ENCODE measurements around the gene PRKCE. TPM values are rescaled to one million over a fixed set of nuclear protein-coding genes. Genes with fewer than 3 reads are reported as not detected.

Gene PRKCE
- polyA plus RNA-seq, 3 donors, result 1.3 to 7.7 (median 2.3) TPM

- Histone ChIP-seq H3K4me3 (replicated peaks in 1 of 3; ENCODE audit: low read depth in 2 of 3, low read length in 3 of 3) (no peak overlapping the region), H2AFZ (ENCODE audit: insufficient read depth, low read depth, low read length, poor library complexity, severe bottlenecking) (no peak overlapping the region), H3K27me3 (ENCODE audit: control insufficient read depth in 2 of 2, insufficient read depth in 2 of 2, low read length in 2 of 2) (no peaks in the 10 kb centered on the region), H3K79me2 (ENCODE audit: insufficient read depth, low read length) (no peaks in the 10 kb centered on the region), H4K20me1 (ENCODE audit: insufficient read depth, low read length) (no peaks in the 10 kb centered on the region), H3K9ac (ENCODE audit: insufficient read depth, low read length, poor library complexity, severe bottlenecking) (no peak overlapping the region), H3K4me2 (replicated peaks; ENCODE audit: extremely low read depth, low read length, poor library complexity, severe bottlenecking) (no peak overlapping the region), H3K27ac (ENCODE audit: low read depth in 1 of 2, low read length in 2 of 2) (no peak overlapping the region), H3K36me3 (replicated peaks in 1 of 2; ENCODE audit: control insufficient read depth in 1 of 2, insufficient read depth in 2 of 2, low read length in 2 of 2) (no peaks in the 10 kb centered on the region), H3K9me3 (replicated peaks in 1 of 2; ENCODE audit: control insufficient read depth in 1 of 2, insufficient read depth in 1 of 2, low read length in 2 of 2) (peaks cover 0 to 2% of the 10 kb centered on the region in 2 donors), H3K4me1 (ENCODE audit: control insufficient read depth in 1 of 2, insufficient read depth in 2 of 2, low read length in 2 of 2) (peaks cover 0 to 7% of the 10 kb centered on the region in 2 donors)
- WGBS (ENCODE audit: insufficient coverage), result 100% methylated on average over 1 of the region's 1 CpG
- Mint-ChIP-seq H3K27ac (no peak overlapping the region), H3K9me3 (peaks cover 4 to 15% (median 7%) of the 10 kb centered on the region in 7 donors), H3K27me3 (ENCODE audit: low read depth in 3 of 3) (peaks cover 0 to 2% (median 0%) of the 10 kb centered on the region in 3 donors), H3K36me3 (peaks cover 26 to 39% of the 10 kb centered on the region in 2 donors), H3K4me3 (no peak overlapping the region), H3K4me1 (peaks cover 8% of the 10 kb centered on the region)
- TF ChIP-seq CTCF (IDR thresholded peaks at IDR 0.05), result no peak
- DNase-seq, result no peak
- intact Hi-C loops (cut with micrococcal nuclease), result no loop called here
Measured at GRCh38 chr2:46098621-46099062, 447.2 kb downstream of the PRKCE start.

GRCh38 chr2:46101557-46102220 is 450.2 kb downstream of the PRKCE start:
- H3K36me3 Mint-ChIP-seq, result peaks cover 35 to 44% of the 10 kb centered on the region in 2 donors
- no peak for TF ChIP-seq CTCF (IDR thresholded peaks at IDR 0.05)
- WGBS (ENCODE audit: insufficient coverage), result 91% methylated on average over 6 of the region's 9 CpGs
- no peak for DNase-seq
- no peak overlapping the region for H3K4me3 Mint-ChIP-seq
- Histone ChIP-seq H3K27ac (ENCODE audit: low read depth in 1 of 2, low read length in 2 of 2) (no peak overlapping the region), H3K9ac (ENCODE audit: insufficient read depth, low read length, poor library complexity, severe bottlenecking) (no peak overlapping the region), H3K79me2 (ENCODE audit: insufficient read depth, low read length) (no peaks in the 10 kb centered on the region), H3K4me3 (replicated peaks in 1 of 3; ENCODE audit: low read depth in 2 of 3, low read length in 3 of 3) (no peak overlapping the region), H2AFZ (ENCODE audit: insufficient read depth, low read depth, low read length, poor library complexity, severe bottlenecking) (no peak overlapping the region), H3K4me2 (replicated peaks; ENCODE audit: extremely low read depth, low read length, poor library complexity, severe bottlenecking) (no peak overlapping the region), H4K20me1 (ENCODE audit: insufficient read depth, low read length) (no peaks in the 10 kb centered on the region), H3K9me3 (replicated peaks in 1 of 2; ENCODE audit: control insufficient read depth in 1 of 2, insufficient read depth in 1 of 2, low read length in 2 of 2) (peaks cover 0 to 7% of the 10 kb centered on the region in 2 donors), H3K36me3 (replicated peaks in 1 of 2; ENCODE audit: control insufficient read depth in 1 of 2, insufficient read depth in 2 of 2, low read length in 2 of 2) (no peaks in the 10 kb centered on the region), H3K27me3 (ENCODE audit: control insufficient read depth in 2 of 2, insufficient read depth in 2 of 2, low read length in 2 of 2) (no peaks in the 10 kb centered on the region), H3K4me1 (ENCODE audit: control insufficient read depth in 1 of 2, insufficient read depth in 2 of 2, low read length in 2 of 2) (peaks cover 0 to 7% of the 10 kb centered on the region in 2 donors)
- peaks cover 6 to 18% (median 14%) of the 10 kb centered on the region in 7 donors for H3K9me3 Mint-ChIP-seq
- H3K27ac Mint-ChIP-seq, result no peak overlapping the region
- H3K4me1 Mint-ChIP-seq, result peaks cover 8% of the 10 kb centered on the region
- intact Hi-C loops (cut with micrococcal nuclease), result no loop called here
- H3K27me3 Mint-ChIP-seq (ENCODE audit: low read depth in 3 of 3), result peaks cover 0 to 2% (median 0%) of the 10 kb centered on the region in 3 donors
